Neural cell (in vitro differentiated cells): ENCODE measurements around the gene PLK2. TPM values are rescaled to one million over a fixed set of nuclear protein-coding genes. Genes with fewer than 3 reads are reported as not detected.

Experiments
- H2AFZ ChIP-seq: fragments of 200-600, 300-800 bp; sonication (generic), shearing (Covaris generic); 2 replicates; pipeline ENCODE4 v1.6.0; 2014; ENCODE audit warnings: low read depth, mild to moderate bottlenecking, antibody characterized with exemption, low read length, moderate library complexity
- H3F3A ChIP-seq: fragments of 200-600 bp; shearing (Covaris generic); 2 replicates; pipeline ENCODE4 v1.6.1; 2016; ENCODE audit warnings: mild to moderate bottlenecking, moderate library complexity, mixed read lengths, antibody characterized with exemption, low read length; ENCODE audit not compliant: insufficient read depth, poor library complexity, severe bottlenecking
- H3K27ac ChIP-seq: fragments of 200-600, 300-800 bp; sonication (generic), shearing (Covaris generic); 2 replicates; pipeline ENCODE4 v1.5.1; 2014; ENCODE audit warnings: mild to moderate bottlenecking, low read length, moderate library complexity
- H3K27me3 ChIP-seq: fragments of 300-800, 200-600 bp; sonication (generic), shearing (Covaris generic); 2 replicates; pipeline ENCODE4 v1.6.0; 2014; ENCODE audit warnings: mild to moderate bottlenecking, low read depth, low read length, moderate library complexity; ENCODE audit not compliant: insufficient read depth
- H3K36me3 ChIP-seq: fragments of 300-800, 200-600 bp; sonication (generic), shearing (Covaris generic); 2 replicates; pipeline ENCODE4 v1.5.1; 2014; ENCODE audit warnings: mild to moderate bottlenecking, antibody characterized with exemption, low read length, moderate library complexity; ENCODE audit not compliant: insufficient read depth
- H3K4me2 ChIP-seq: fragments of 300-800, 200-600 bp; sonication (generic), shearing (Covaris generic); 2 replicates; pipeline ENCODE4 v1.6.0; 2014; ENCODE audit warnings: mild to moderate bottlenecking, low read length
- H3K4me3 ChIP-seq: fragments of 300-800, 200-600 bp; sonication (generic), shearing (Covaris generic); 2 replicates; pipeline ENCODE4 v1.5.1; 2014; ENCODE audit warnings: mild to moderate bottlenecking, low read length, moderate library complexity
- H3K79me2 ChIP-seq: fragments of 200-600 bp; shearing (Covaris generic); replicated peaks from 2 replicates; pipeline ENCODE4 v1.6.0; 2014; ENCODE audit warnings: mild to moderate bottlenecking, low read length, moderate library complexity; ENCODE audit not compliant: insufficient read depth
- H3K9ac ChIP-seq: fragments of 300-800, 200-600 bp; sonication (generic), shearing (Covaris generic); 2 replicates; pipeline ENCODE4 v1.6.1; 2016; ENCODE audit warnings: mild to moderate bottlenecking, low read length, mixed read lengths
- H3K9me2 ChIP-seq: fragments of 200-600 bp; shearing (Covaris generic); 2 replicates; pipeline ENCODE4 v1.6.1; 2016; ENCODE audit warnings: mild to moderate bottlenecking, low read length, mixed read lengths; ENCODE audit not compliant: insufficient read depth
- H3K9me3 ChIP-seq: fragments of 200-600, 300-800 bp; sonication (generic), shearing (Covaris generic); 2 replicates; pipeline ENCODE4 v1.6.1; 2016; ENCODE audit warnings: mild to moderate bottlenecking, mixed run types, low read length, moderate library complexity, mixed read lengths
- H4K20me1 ChIP-seq: fragments of 200-600 bp; shearing (Covaris generic); 2 replicates; pipeline ENCODE4 v1.6.1; 2016; ENCODE audit warnings: mild to moderate bottlenecking, mixed run types; ENCODE audit not compliant: insufficient read depth
- CTCF ChIP-seq: fragments of 450-650 bp; IDR thresholded peaks from 2 replicates; pipeline ENCODE4 v1.5.1; 2014; ENCODE audit warnings: antibody characterized with exemption, mild to moderate bottlenecking, moderate library complexity; ENCODE audit not compliant: poor library complexity, severe bottlenecking
- EP300 ChIP-seq: fragments of 450-650 bp; conservative IDR thresholded peaks from 2 replicates; pipeline ENCODE4 v1.6.1; 2014; ENCODE audit warnings: antibody characterized with exemption, mild to moderate bottlenecking, moderate library complexity; ENCODE audit not compliant: poor library complexity, severe bottlenecking
- EZH2 ChIP-seq: fragments of 200-600, 300-800 bp; shearing (Covaris generic), sonication (generic); IDR thresholded peaks from 2 replicates; pipeline ENCODE4 v1.6.1; 2014; ENCODE audit warnings: antibody characterized with exemption, low read length, borderline replicate concordance, mild to moderate bottlenecking; ENCODE audit not compliant: insufficient read depth, poor library complexity, severe bottlenecking
- MXI1 ChIP-seq: fragments of 450-650 bp; conservative IDR thresholded peaks from 2 replicates; pipeline ENCODE4 v1.6.1; 2014; ENCODE audit warnings: antibody characterized with exemption, mild to moderate bottlenecking; ENCODE audit not compliant: poor library complexity, severe bottlenecking
- POLR2AphosphoS5 ChIP-seq: IDR thresholded peaks from 2 replicates; pipeline ENCODE4 v1.6.1; 2012
- RAD21 ChIP-seq: fragments of 450-650 bp; conservative IDR thresholded peaks from 2 replicates; pipeline ENCODE4 v1.6.1; 2014; ENCODE audit warnings: antibody characterized with exemption, mild to moderate bottlenecking, moderate library complexity
- REST ChIP-seq: IDR thresholded peaks from 2 replicates; pipeline ENCODE4 v1.6.1; 2012; ENCODE audit warnings: borderline replicate concordance
- SMC3 ChIP-seq: fragments of 450-650 bp; conservative IDR thresholded peaks from 2 replicates; pipeline ENCODE4 v1.6.1; 2014; ENCODE audit warnings: antibody characterized with exemption, mild to moderate bottlenecking, moderate library complexity; ENCODE audit not compliant: poor library complexity
- TAF1 ChIP-seq: IDR thresholded peaks from 2 replicates; pipeline ENCODE4 v1.6.1; 2012; ENCODE audit warnings: low read depth
- polyA plus RNA-seq: library from polyadenylated mRNA; depleted of rRNA; stranded (reverse); fragments of >200 nt; gene quantifications from 2 replicates; pipeline ENCODE4 v1.2.3, GENCODE V29; 2014

Gene PLK2
- polyA plus RNA-seq, 1 donor from 2014 or later = 309 TPM

DNA sequence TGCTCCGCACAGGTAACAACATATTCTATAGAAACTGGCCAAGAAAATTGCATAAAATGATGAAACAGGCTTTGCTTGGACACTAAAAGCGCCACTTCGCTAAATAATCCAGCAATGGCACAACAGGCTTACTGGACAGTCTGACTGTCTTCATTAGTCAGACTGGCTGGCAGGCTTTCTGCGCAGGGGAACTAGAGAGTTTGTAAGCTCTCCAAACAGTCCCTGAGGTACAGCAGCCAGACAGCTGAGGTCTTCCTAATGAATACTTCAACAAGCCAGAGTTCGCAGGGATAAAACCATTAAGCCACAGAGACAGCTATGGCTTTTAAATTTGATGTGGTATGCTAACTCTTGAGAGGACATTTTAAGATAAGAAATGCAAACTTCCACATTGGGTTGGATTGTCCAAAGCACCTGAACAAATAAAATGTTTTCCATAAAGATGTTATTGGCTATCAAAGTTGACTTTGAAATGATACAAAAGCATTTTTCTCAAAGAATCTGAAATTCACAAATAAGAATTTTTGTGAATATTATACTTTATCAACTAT is 20.7 kb downstream of the PLK2 start:
- no peaks in the 10 kb centered on the region for H3F3A ChIP-seq
- no peak overlapping the region for H2AFZ ChIP-seq
- H3K4me2 ChIP-seq = no peak overlapping the region
- no peaks in the 10 kb centered on the region for H4K20me1 ChIP-seq
- H3K27me3 ChIP-seq = no peaks in the 10 kb centered on the region
- no peak overlapping the region for H3K27ac ChIP-seq
- H3K79me2 ChIP-seq = no peaks in the 10 kb centered on the region
- H3K4me3 ChIP-seq = no peak overlapping the region
- TF ChIP-seq POLR2AphosphoS5 (no peak), MXI1 (no peak), RAD21 (no peak), EZH2 (no peak), TAF1 (no peak), SMC3 (no peak), EP300 (no peak), REST (no peak), CTCF (no peak)
- no peaks in the 10 kb centered on the region for H3K9me2 ChIP-seq
- H3K9me3 ChIP-seq = no peaks in the 10 kb centered on the region
- no peaks in the 10 kb centered on the region for H3K36me3 ChIP-seq
- no peak overlapping the region for H3K9ac ChIP-seq

DNA sequence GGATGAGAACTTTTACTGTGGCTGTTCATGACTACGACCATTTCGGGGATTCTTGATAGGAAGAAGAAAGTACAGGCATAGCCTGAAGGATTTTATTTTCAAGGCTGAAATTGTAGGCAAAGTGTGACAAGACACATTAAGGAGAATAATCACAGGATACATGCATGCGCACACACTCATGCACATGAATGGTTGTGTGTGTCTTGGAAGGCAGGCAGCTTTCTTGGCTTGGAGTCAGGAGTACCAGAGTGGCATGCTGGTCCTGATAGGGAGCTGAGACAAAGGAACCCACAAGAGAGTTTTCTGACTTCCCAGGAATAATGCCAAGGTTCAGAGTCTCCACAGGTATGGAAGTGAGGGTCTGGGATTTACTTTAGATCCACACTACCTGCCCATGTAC is 22.2 kb downstream of the PLK2 start:
- Histone ChIP-seq H2AFZ (no peak overlapping the region), H3K79me2 (no peaks in the 10 kb centered on the region), H3F3A (no peaks in the 10 kb centered on the region), H3K9ac (no peak overlapping the region), H3K27ac (no peak overlapping the region), H4K20me1 (no peaks in the 10 kb centered on the region), H3K4me2 (no peak overlapping the region), H3K4me3 (no peak overlapping the region), H3K9me3 (no peaks in the 10 kb centered on the region), H3K9me2 (no peaks in the 10 kb centered on the region), H3K27me3 (no peaks in the 10 kb centered on the region), H3K36me3 (no peaks in the 10 kb centered on the region)
- TF ChIP-seq POLR2AphosphoS5 (no peak), SMC3 (no peak), REST (no peak), TAF1 (no peak), EZH2 (no peak), CTCF (no peak), EP300 (no peak), MXI1 (no peak), RAD21 (no peak)
